ENCODE results near the gene HOXB3. TPM values are rescaled to one million over a fixed set of nuclear protein-coding genes. Genes with fewer than 3 reads are reported as not detected.

HOXB3 gene
- total and polyA plus RNA-seq, 2 of the 13 experiments (the other 11 are each of a cell fraction or from before 2014, with no cell fraction given): not detected

GRCh38 chr17:48639136-48639535, 49.1 kb upstream of the HOXB3 start:
- CTCF ChIA-PET (ENCODE audit: low intra/inter-chr PET ratio, low total read pairs): no interaction called here
- Histone ChIP-seq H3K4me2 (ENCODE audit: low read depth, low read length) (no peak overlapping the region), H3K27ac (ENCODE audit: extremely low read length, insufficient read depth, low read length) (no peak overlapping the region), H3K4me3 (replicated peaks in 1 of 3; ENCODE audit: insufficient read depth in 1 of 3, low read depth in 2 of 3, low read length in 3 of 3) (no peak overlapping the region), H3K79me2 (ENCODE audit: insufficient read depth, low read length) (no peaks in the 10 kb centered on the region), H3K9ac (ENCODE audit: insufficient read depth, low read depth, low read length) (no peak overlapping the region), H3K9me3 (ENCODE audit: low read length) (no peaks in the 10 kb centered on the region), H3K36me3 (replicated peaks in 1 of 2; ENCODE audit: control insufficient read depth in 1 of 2, insufficient read depth in 2 of 2, low read length in 2 of 2) (no peaks in the 10 kb centered on the region), H2AFZ (ENCODE audit: low read length) (no peak overlapping the region), H3K4me1 (ENCODE audit: insufficient read depth, low read length) (0 out of 2 replicates have a peak, but pooled peaks cover 4% of the 10 kb centered on the region), H3K27me3 (ENCODE audit: control insufficient read depth in 1 of 2, insufficient read depth in 2 of 2, low read length in 2 of 2) (peaks cover 24 to 97% of the 10 kb centered on the region in 2 experiments), H4K20me1 (ENCODE audit: insufficient read depth, low read length) (no peaks in the 10 kb centered on the region)
- TF ChIP-seq FOXA3 (CRISPR knock-in tag; IDR thresholded peaks at IDR 0.05) (no peak), RCOR2 (CRISPR knock-in tag; IDR thresholded peaks at IDR 0.05) (no peak), ZNF432 (CRISPR knock-in tag; IDR thresholded peaks at IDR 0.05; ENCODE audit: borderline replicate concordance) (no peak), STAT5B (CRISPR knock-in tag; IDR thresholded peaks at IDR 0.05) (no peak), SNRNP70 (IDR thresholded peaks at IDR 0.05; ENCODE audit: low read depth, low read length) (no peak), ZNF777 (CRISPR knock-in tag; IDR thresholded peaks at IDR 0.05) (no peak)
- ATAC-seq (no peak), DNase-seq (ENCODE audit: low spot score) (no peak), FAIRE-seq (no peak)
- BruUV-seq (replicated peaks): no TSS peak
- intact Hi-C loops (cut with micrococcal nuclease; ENCODE audit: unreplicated experiment) (no loop called here), in situ Hi-C loops (cut with HindIII; ENCODE audit: extremely low pct_ligation_motif_present, low pct_unique_long_range_greater_than_20kb) (no loop called here)
- WGBS (ENCODE audit: low lambda C conversion rate): 0% methylated on average over 5 of the region's 5 CpGs
- POLR2A ChIA-PET: no interaction called here

GRCh38 chr17:48637323-48638260, 47.6 kb upstream of the HOXB3 start:
- ATAC-seq: no peak
- in situ Hi-C loops (cut with HindIII; ENCODE audit: extremely low pct_ligation_motif_present, low pct_unique_long_range_greater_than_20kb): no loop called here
- Histone ChIP-seq H3K27me3 (ENCODE audit: control insufficient read depth in 1 of 2, insufficient read depth in 2 of 2, low read length in 2 of 2) (peaks cover 21 to 97% of the 10 kb centered on the region in 2 experiments), H3K36me3 (replicated peaks in 1 of 2; ENCODE audit: control insufficient read depth in 1 of 2, insufficient read depth in 2 of 2, low read length in 2 of 2) (no peaks in the 10 kb centered on the region), H3K4me3 (replicated peaks in 1 of 3; ENCODE audit: insufficient read depth in 1 of 3, low read depth in 2 of 3, low read length in 3 of 3) (no peak overlapping the region), H2AFZ (ENCODE audit: low read length) (no peak overlapping the region), H3K27ac (ENCODE audit: extremely low read length, insufficient read depth, low read length) (no peak overlapping the region), H3K4me1 (ENCODE audit: insufficient read depth, low read length) (0 out of 2 replicates have a peak, but pooled peaks cover 4% of the 10 kb centered on the region), H3K9me3 (ENCODE audit: low read length) (no peaks in the 10 kb centered on the region), H3K79me2 (ENCODE audit: insufficient read depth, low read length) (no peaks in the 10 kb centered on the region), H3K4me2 (ENCODE audit: low read depth, low read length) (no peak overlapping the region), H4K20me1 (ENCODE audit: insufficient read depth, low read length) (no peaks in the 10 kb centered on the region), H3K9ac (ENCODE audit: insufficient read depth, low read depth, low read length) (no peak overlapping the region)
- intact Hi-C loops (cut with micrococcal nuclease; ENCODE audit: unreplicated experiment): no loop called here
- no TSS peak for BruUV-seq (replicated peaks)
- POLR2A ChIA-PET: no interaction called here
- FAIRE-seq: no peak
- CTCF ChIA-PET (ENCODE audit: low intra/inter-chr PET ratio, low total read pairs): no interaction called here
- DNase-seq (ENCODE audit: low spot score): no peak
- WGBS (ENCODE audit: low lambda C conversion rate): 26% methylated on average over 18 of the region's 18 CpGs
- TF ChIP-seq SMAD3 (CRISPR knock-in tag; IDR thresholded peaks at IDR 0.05) (no peak), MAFF (IDR thresholded peaks at IDR 0.05; ENCODE audit: low read depth, low read length) (0 out of 2 replicates have a peak, but pooled peaks have one; percentile 3), ELF3 (CRISPR knock-in tag; IDR thresholded peaks at IDR 0.05) (no peak), ZUFSP (CRISPR knock-in tag; IDR thresholded peaks at IDR 0.05; ENCODE audit: borderline replicate concordance) (no peak), EED (CRISPR knock-in tag; IDR thresholded peaks at IDR 0.05) (no peak), SKIL (CRISPR knock-in tag; IDR thresholded peaks at IDR 0.05; ENCODE audit: borderline replicate concordance) (no peak), MAFK (conservative IDR thresholded peaks at IDR 0.05 in 1 of 2, IDR thresholded peaks at IDR 0.05 in 1 of 2; ENCODE audit: low read length in 2 of 2) (peak in 1 of 2 experiments; percentile 32; a peak in 1 of 4 replicates), CEBPB (IDR thresholded peaks at IDR 0.05; ENCODE audit: borderline replicate concordance, low read depth, low read length) (peak; percentile 16; the same call in 1 of the 2 replicates), HOXD1 (CRISPR knock-in tag; IDR thresholded peaks at IDR 0.05) (no peak)
